Endothelial cell of umbilical vein (primary cell): Measurements from ENCODE around the gene PKDCC.

Experiments
- EZH2 ChIP-seq: IDR thresholded peaks from 2 replicates; pipeline ENCODE4 v1.6.1; 2012; ENCODE audit warnings: borderline replicate concordance, low read depth, mild to moderate bottlenecking, moderate library complexity, low read length, inconsistent platforms; ENCODE audit not compliant: severe bottlenecking
- FOS ChIP-seq: IDR thresholded peaks from 2 replicates; pipeline ENCODE4 v1.6.1; 2011; ENCODE audit warnings: mild to moderate bottlenecking, low read length, moderate library complexity, borderline replicate concordance; ENCODE audit not compliant: insufficient read depth
- GATA2 ChIP-seq: IDR thresholded peaks from 2 replicates; pipeline ENCODE4 v1.7.0; 2011; ENCODE audit warnings: low read depth, mild to moderate bottlenecking, moderate library complexity, mixed read lengths, low read length; ENCODE audit not compliant: insufficient read length, insufficient read depth
- MYC ChIP-seq: IDR thresholded peaks from one replicate; pipeline ENCODE4 v1.6.1; 2011; ENCODE audit warnings: mild to moderate bottlenecking, low read depth, low read length
- POLR2A ChIP-seq: IDR thresholded peaks from 2 replicates; pipeline ENCODE4 v1.6.1; 2012; ENCODE audit warnings: low read depth, mild to moderate bottlenecking, control low read depth, low read length
- POLR2AphosphoS5 ChIP-seq: IDR thresholded peaks from 2 replicates; pipeline ENCODE4 v1.6.1; 2012; ENCODE audit warnings: low read depth, mild to moderate bottlenecking, control low read depth, low read length, moderate library complexity; ENCODE audit not compliant: insufficient read depth
- TF ChIP-seq, protein P1 (sequence below), 2 donors: IDR thresholded peaks; 1 replicate in 1 of 2; 2 replicates in 1 of 2; pipeline ENCODE4 v1.5.1; 2011; ENCODE audit warnings: low read length in 2 of 2, mild to moderate bottlenecking in 2 of 2, moderate library complexity in 2 of 2, control low read depth in 1 of 2, inconsistent platforms in 1 of 2, low read depth in 1 of 2; ENCODE audit not compliant: insufficient read depth in 1 of 2; ENCODE audit errors: extremely low read depth in 1 of 2
- TF ChIP-seq, protein P2 (sequence below): IDR thresholded peaks from 2 replicates; pipeline ENCODE4 v1.6.1; 2011; ENCODE audit not compliant: insufficient read depth, insufficient read length

DNA sequence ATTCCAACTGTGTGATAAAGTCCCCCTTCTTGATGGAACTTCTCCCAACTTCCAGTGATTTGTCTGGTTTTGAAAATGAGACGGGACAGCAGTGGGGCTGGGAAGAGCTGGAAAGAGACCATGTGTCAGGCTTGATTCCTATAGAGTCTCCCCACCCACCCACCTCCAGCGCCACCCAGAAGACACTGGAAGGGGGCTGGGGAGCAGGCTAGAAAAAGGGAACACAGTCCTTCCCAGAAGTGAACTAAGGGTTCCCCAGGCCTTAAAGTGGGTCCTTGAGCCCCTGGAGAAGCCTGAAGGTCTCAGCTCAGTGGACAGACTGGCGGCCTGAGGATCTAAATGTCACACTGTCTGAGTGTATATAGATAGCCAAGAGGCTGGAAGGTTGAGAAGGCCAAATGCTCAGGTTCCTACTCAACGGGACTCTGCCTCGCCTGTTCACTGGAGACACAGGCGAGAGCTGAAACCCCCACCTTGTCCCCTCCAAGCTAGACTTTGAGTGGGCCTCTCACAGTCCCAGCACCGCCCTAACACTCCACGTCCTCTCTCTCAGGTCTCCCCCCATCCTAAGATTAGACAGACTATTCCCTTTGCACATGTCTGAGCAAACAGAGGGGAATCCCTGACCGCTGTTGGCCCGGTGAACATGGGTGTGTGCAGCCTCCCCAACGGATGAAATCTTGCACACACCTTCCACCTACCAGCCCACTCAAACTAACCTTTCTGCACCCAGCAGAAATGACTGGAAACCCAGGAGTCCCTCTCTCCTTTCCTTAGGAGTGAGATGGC lies 1.6 kb downstream of the PKDCC start:
- TF ChIP-seq FOS = no peak
- TF ChIP-seq, protein P1, sequence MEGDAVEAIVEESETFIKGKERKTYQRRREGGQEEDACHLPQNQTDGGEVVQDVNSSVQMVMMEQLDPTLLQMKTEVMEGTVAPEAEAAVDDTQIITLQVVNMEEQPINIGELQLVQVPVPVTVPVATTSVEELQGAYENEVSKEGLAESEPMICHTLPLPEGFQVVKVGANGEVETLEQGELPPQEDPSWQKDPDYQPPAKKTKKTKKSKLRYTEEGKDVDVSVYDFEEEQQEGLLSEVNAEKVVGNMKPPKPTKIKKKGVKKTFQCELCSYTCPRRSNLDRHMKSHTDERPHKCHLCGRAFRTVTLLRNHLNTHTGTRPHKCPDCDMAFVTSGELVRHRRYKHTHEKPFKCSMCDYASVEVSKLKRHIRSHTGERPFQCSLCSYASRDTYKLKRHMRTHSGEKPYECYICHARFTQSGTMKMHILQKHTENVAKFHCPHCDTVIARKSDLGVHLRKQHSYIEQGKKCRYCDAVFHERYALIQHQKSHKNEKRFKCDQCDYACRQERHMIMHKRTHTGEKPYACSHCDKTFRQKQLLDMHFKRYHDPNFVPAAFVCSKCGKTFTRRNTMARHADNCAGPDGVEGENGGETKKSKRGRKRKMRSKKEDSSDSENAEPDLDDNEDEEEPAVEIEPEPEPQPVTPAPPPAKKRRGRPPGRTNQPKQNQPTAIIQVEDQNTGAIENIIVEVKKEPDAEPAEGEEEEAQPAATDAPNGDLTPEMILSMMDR (IDR thresholded peaks at IDR 0.05; ENCODE audit: extremely low read depth in 1 of 2, insufficient read depth in 1 of 2, low read depth in 1 of 2, low read length in 2 of 2) = no peak
- no peak for TF ChIP-seq POLR2AphosphoS5
- no peak for TF ChIP-seq POLR2A
- TF ChIP-seq, protein P2, sequence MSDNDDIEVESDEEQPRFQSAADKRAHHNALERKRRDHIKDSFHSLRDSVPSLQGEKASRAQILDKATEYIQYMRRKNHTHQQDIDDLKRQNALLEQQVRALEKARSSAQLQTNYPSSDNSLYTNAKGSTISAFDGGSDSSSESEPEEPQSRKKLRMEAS = no peak
- TF ChIP-seq EZH2 = no peak
- no peak for TF ChIP-seq MYC
- TF ChIP-seq GATA2 = no peak
